GM18511 (cell line): ENCODE results near the gene NUMA1.
A peak's percentile ranks its signal among the peaks of the same experiment; 100 is the strongest.

Experiments
- ATAC-seq: cut with Tn5 transposase; IDR thresholded peaks from one replicate; pipeline ENCODE4 v1.9.1; 2021; ENCODE audit warnings: mild to moderate bottlenecking, moderate library complexity; ENCODE audit not compliant: unreplicated experiment

NUMA1 gene

GRCh38 chr11:72001834-72002591 is 78.3 kb downstream of the NUMA1 start:
- no peak for ATAC-seq

GRCh38 chr11:72001285-72001684 is 79.1 kb downstream of the NUMA1 start:
- no peak for ATAC-seq

GRCh38 chr11:72000202-72000867 is 80.0 kb downstream of the NUMA1 start:
- ATAC-seq, result no peak

GRCh38 chr11:71999798-72000197 is 80.5 kb downstream of the NUMA1 start:
- ATAC-seq, result no peak

GRCh38 chr11:71999362-71999761 is 81.0 kb downstream of the NUMA1 start:
- ATAC-seq, result no peak

- ATAC-seq, result peak; percentile 61
Measured at GRCh38 chr11:71998649-71999310, 81.6 kb downstream of the NUMA1 start, which contains the start of gene IL18BP. Gene IL18BP (plus strand): TSS chr11:71998909. CDS start chr11:71999985, 1,076 bp downstream.

GRCh38 chr11:71998061-71998460 is 82.3 kb downstream of the NUMA1 start:
- no peak for ATAC-seq

GRCh38 chr11:71997594-71997993 is 82.7 kb downstream of the NUMA1 start:
- ATAC-seq, result no peak

- ATAC-seq, result no peak
Measured at GRCh38 chr11:71996946-71997345, 83.4 kb downstream of the NUMA1 start.

GRCh38 chr11:71996517-71996916 is 83.8 kb downstream of the NUMA1 start:
- no peak for ATAC-seq

- no peak for ATAC-seq
Measured at GRCh38 chr11:71995726-71996291, 84.5 kb downstream of the NUMA1 start.

GRCh38 chr11:71994786-71995185 is 85.6 kb downstream of the NUMA1 start:
- no peak for ATAC-seq

- no peak for ATAC-seq
Measured at GRCh38 chr11:71992136-71992730, 88.1 kb downstream of the NUMA1 start.

- peak; percentile 81 for ATAC-seq
Measured at GRCh38 chr11:71991494-71991893, 88.8 kb downstream of the NUMA1 start.

GRCh38 chr11:71990701-71991100 is 89.6 kb downstream of the NUMA1 start:
- no peak for ATAC-seq

GRCh38 chr11:71988050-71988449 is 92.3 kb downstream of the NUMA1 start:
- no peak for ATAC-seq

- no peak for ATAC-seq
Measured at GRCh38 chr11:71987521-71987920, 92.8 kb downstream of the NUMA1 start.

GRCh38 chr11:71986131-71986530 is 94.2 kb downstream of the NUMA1 start:
- no peak for ATAC-seq

GRCh38 chr11:71979602-71980001 is 100.7 kb downstream of the NUMA1 start:
- no peak for ATAC-seq

- ATAC-seq, result no peak
Measured at GRCh38 chr11:71979094-71979493, 101.2 kb downstream of the NUMA1 start.
